WTC11 (cell line): ENCODE measurements around the gene GOLGA8A. TPM values are rescaled to one million over a fixed set of nuclear protein-coding genes. Genes with fewer than 3 reads are reported as not detected.

ENCODE experiments used
- ATAC-seq: fragments of 200-7000 bp; cut with Tn5 transposase; 2 replicates; pipeline ENCODE4 v1.10.0; 2021; ENCODE audit warnings: mild to moderate bottlenecking, moderate library complexity
- CTCF ChIA-PET: fragments of 300-600 bp; sonication (Branson Sonifier 250); formaldehyde crosslinking; loops from one replicate; lab custom pipeline; 2021; ENCODE audit warnings: antibody characterized with exemption; lab: Charles Lee
- POLR2A ChIA-PET: fragments of 350-600 bp; sonication (Branson Sonifier 250); formaldehyde crosslinking; loops from one replicate; lab custom pipeline; 2021; ENCODE audit warnings: antibody characterized with exemption; lab: Charles Lee
- DNase-seq: peaks from one replicate; pipeline ENCODE4 v3.0.0; 2021; ENCODE audit warnings: low spot score
- H3K27ac Mint-ChIP-seq: 2 replicates; pipeline ENCODE4 v1.8.0; 2021; ENCODE audit warnings: mixed read lengths
- H3K27me3 Mint-ChIP-seq: 2 replicates; pipeline ENCODE4 v1.8.0; 2021; ENCODE audit warnings: low read depth, mild to moderate bottlenecking, moderate library complexity, mixed read lengths
- H3K36me3 Mint-ChIP-seq: 2 replicates; pipeline ENCODE4 v1.8.0; 2021; ENCODE audit warnings: mixed read lengths
- H3K4me1 Mint-ChIP-seq: 2 replicates; pipeline ENCODE4 v1.8.0; 2022; ENCODE audit warnings: mixed read lengths
- H3K4me3 Mint-ChIP-seq: 2 replicates; pipeline ENCODE4 v1.8.0; 2021; ENCODE audit warnings: mild to moderate bottlenecking, moderate library complexity, mixed read lengths
- H3K9me3 Mint-ChIP-seq: 2 replicates; pipeline ENCODE4 v1.8.0; 2021; ENCODE audit warnings: mixed read lengths
- AR ChIP-seq: fragments of 250-450 bp; sonication (Bioruptor Pico); IDR thresholded peaks from 2 replicates; pipeline ENCODE4 v1.9.0; 2021; ENCODE audit warnings: mild to moderate bottlenecking
- ATF2 ChIP-seq: sonication (generic); formaldehyde crosslinking; IDR thresholded peaks from 2 replicates; pipeline ENCODE4 v1.8.1; 2022; ENCODE audit warnings: low read depth, missing genetic modification reagents, borderline replicate concordance
- E2F5 ChIP-seq: sonication (generic); formaldehyde crosslinking; IDR thresholded peaks from 2 replicates; pipeline ENCODE4 v1.8.1; 2022; ENCODE audit warnings: mild to moderate bottlenecking, moderate library complexity, missing genetic modification reagents
- FOXK1 ChIP-seq: sonication (generic); formaldehyde crosslinking; IDR thresholded peaks from 2 replicates; pipeline ENCODE4 v1.8.0; 2022; ENCODE audit warnings: mild to moderate bottlenecking, moderate library complexity, missing genetic modification reagents
- FOXP4 ChIP-seq: sonication (generic); formaldehyde crosslinking; IDR thresholded peaks from 2 replicates; pipeline ENCODE4 v1.8.0; 2022; ENCODE audit warnings: mild to moderate bottlenecking, missing genetic modification reagents
- HMGA2 ChIP-seq: fragments of 250-450 bp; sonication (Bioruptor Pico); IDR thresholded peaks from 2 replicates; pipeline ENCODE4 v1.4.0; 2021; ENCODE audit warnings: mild to moderate bottlenecking, moderate library complexity
- KAT7 ChIP-seq: sonication (generic); formaldehyde crosslinking; IDR thresholded peaks from 2 replicates; pipeline ENCODE4 v1.8.1; 2023; ENCODE audit warnings: missing genetic modification reagents, mild to moderate bottlenecking, borderline replicate concordance
- MXD4 ChIP-seq: fragments of 250-450 bp; sonication (Bioruptor Pico); IDR thresholded peaks from 2 replicates; pipeline ENCODE4 v1.8.0; 2021; ENCODE audit warnings: mild to moderate bottlenecking, moderate library complexity, borderline replicate concordance
- MYBL2 ChIP-seq: sonication (generic); formaldehyde crosslinking; IDR thresholded peaks from 2 replicates; pipeline ENCODE4 v1.8.1; 2023; ENCODE audit warnings: mild to moderate bottlenecking, moderate library complexity, missing genetic modification reagents
- NR2C2 ChIP-seq: sonication (generic); formaldehyde crosslinking; IDR thresholded peaks from 2 replicates; pipeline ENCODE4 v1.8.0; 2022; ENCODE audit warnings: mild to moderate bottlenecking, missing genetic modification reagents
- NR3C1 ChIP-seq: sonication (generic); formaldehyde crosslinking; conservative IDR thresholded peaks from 2 replicates; pipeline ENCODE4 v1.8.1; 2023; ENCODE audit warnings: low read depth, mild to moderate bottlenecking, missing genetic modification reagents
- SMAD3 ChIP-seq: sonication (generic); formaldehyde crosslinking; IDR thresholded peaks from 2 replicates; pipeline ENCODE4 v1.8.0; 2022; ENCODE audit warnings: missing genetic modification reagents, mild to moderate bottlenecking, borderline replicate concordance
- TEAD1 ChIP-seq: sonication (generic); formaldehyde crosslinking; IDR thresholded peaks from 2 replicates; pipeline ENCODE4 v1.8.0; 2022; ENCODE audit warnings: mild to moderate bottlenecking, missing genetic modification reagents
- TP53 ChIP-seq: sonication (generic); formaldehyde crosslinking; IDR thresholded peaks from 2 replicates; pipeline ENCODE4 v1.8.1; 2023; ENCODE audit warnings: mild to moderate bottlenecking, missing genetic modification reagents
- USF2 ChIP-seq: sonication (generic); formaldehyde crosslinking; IDR thresholded peaks from 2 replicates; pipeline ENCODE4 v1.8.1; 2023; ENCODE audit warnings: mild to moderate bottlenecking, missing genetic modification reagents, moderate library complexity
- ZMAT4 ChIP-seq: fragments of 250-450 bp; sonication (Bioruptor Pico); IDR thresholded peaks from 2 replicates; pipeline ENCODE4 v1.9.0; 2021; ENCODE audit warnings: mild to moderate bottlenecking
- ZNF121 ChIP-seq: sonication (generic); formaldehyde crosslinking; IDR thresholded peaks from 2 replicates; pipeline ENCODE4 v1.8.0; 2023; ENCODE audit warnings: missing genetic modification reagents
- ZNF281 ChIP-seq: sonication (generic); formaldehyde crosslinking; IDR thresholded peaks from 2 replicates; pipeline ENCODE4 v1.8.0; 2023; ENCODE audit warnings: mild to moderate bottlenecking, missing genetic modification reagents
- ZSCAN18 ChIP-seq: fragments of 250-450 bp; sonication (Bioruptor Pico); IDR thresholded peaks from 2 replicates; pipeline ENCODE4 v2.1.2; 2022; ENCODE audit warnings: mild to moderate bottlenecking, moderate library complexity
- total RNA-seq: library from RNA; stranded (reverse); gene quantifications from 3 replicates; pipeline ENCODE4 v1.2.3, GENCODE V29; 2021

The GOLGA8A gene
- total RNA-seq, 1 experiment from 2014 or later, result 37.2 TPM

GRCh38 chr15:34460451-34460850 lies 22.8 kb upstream of the GOLGA8A start:
- ChIA-PET CTCF (no interaction called here), POLR2A (no interaction called here)
- peaks cover 3% of the 10 kb centered on the region; the same call in 1 of the 2 replicates for H3K27me3 Mint-ChIP-seq
- no peaks in the 10 kb centered on the region for H3K36me3 Mint-ChIP-seq
- H3K4me1 Mint-ChIP-seq, result no peaks in the 10 kb centered on the region
- H3K27ac Mint-ChIP-seq, result no peak overlapping the region
- ATAC-seq (no peak), DNase-seq (no peak)
- no peak overlapping the region for H3K4me3 Mint-ChIP-seq
- TF ChIP-seq USF2 (CRISPR knock-in tag), result no peak
- H3K9me3 Mint-ChIP-seq, result no peaks in the 10 kb centered on the region

GRCh38 chr15:34456658-34457057 lies 19.1 kb upstream of the GOLGA8A start:
- ChIA-PET POLR2A (no interaction called here), CTCF (no interaction called here)
- no peak for DNase-seq
- Mint-ChIP-seq H3K27me3 (peaks cover 3% of the 10 kb centered on the region; the same call in 1 of the 2 replicates), H3K4me3 (no peak overlapping the region), H3K4me1 (no peaks in the 10 kb centered on the region), H3K9me3 (no peaks in the 10 kb centered on the region), H3K36me3 (no peaks in the 10 kb centered on the region), H3K27ac (no peak overlapping the region)
- TF ChIP-seq NR2C2 (CRISPR knock-in tag) (no peak), ZMAT4 (CRISPR knock-in tag) (no peak), AR (CRISPR knock-in tag) (no peak), TEAD1 (CRISPR knock-in tag) (no peak), E2F5 (no peak), ZNF281 (CRISPR knock-in tag) (no peak), FOXK1 (no peak), FOXP4 (CRISPR knock-in tag) (no peak), SMAD3 (CRISPR knock-in tag) (no peak), ZSCAN18 (CRISPR knock-in tag) (no peak), ATF2 (CRISPR knock-in tag) (no peak), MXD4 (CRISPR knock-in tag) (no peak), ZNF121 (CRISPR knock-in tag) (no peak), NR3C1 (CRISPR knock-in tag) (no peak), MYBL2 (CRISPR knock-in tag) (no peak), KAT7 (no peak), TP53 (CRISPR knock-in tag) (no peak), HMGA2 (no peak)
- ATAC-seq, result no peak
